GM12874 (cell line): Measurements from ENCODE around the gene MYRF.

Source experiments
- CTCF ChIP-seq: IDR thresholded peaks from 2 replicates; pipeline ENCODE4 v1.5.1; 2011; ENCODE audit warnings: low read depth, mild to moderate bottlenecking, control low read depth, low read length, moderate library complexity; ENCODE audit not compliant: insufficient read depth

The MYRF gene

GRCh38 chr11:61752117-61752924, at the start of gene MYRF:
Gene MYRF, plus strand, starts transcription at chr11:61752636. Its CDS starts 109 bp downstream, at chr11:61752745.
- peak; percentile 82 for TF ChIP-seq CTCF

- TF ChIP-seq CTCF = no peak
These were observed 49.6 kb upstream of the MYRF start for GRCh38 chr11:61702701-61703312.

GRCh38 chr11:61704838-61705237, 47.6 kb upstream of the MYRF start:
- no peak for TF ChIP-seq CTCF

GRCh38 chr11:61706452-61707400, 45.7 kb upstream of the MYRF start:
- no peak for TF ChIP-seq CTCF

- TF ChIP-seq CTCF = no peak
These were observed 44.9 kb upstream of the MYRF start for GRCh38 chr11:61707574-61707973.

- no peak for TF ChIP-seq CTCF
These were observed 43.3 kb upstream of the MYRF start for GRCh38 chr11:61709110-61709509.

GRCh38 chr11:61709572-61709971, 42.9 kb upstream of the MYRF start:
- TF ChIP-seq CTCF = no peak
